Progenitor cell of endocrine pancreas (in vitro differentiated cells): ENCODE data around the gene TRAPPC3. TPM values are rescaled to one million over a fixed set of nuclear protein-coding genes. Genes with fewer than 3 reads are reported as not detected.
"Not testable (repeated sequence)": the region's sequence is repeated elsewhere in the genome, so short reads cannot be mapped to it uniquely, and the experiment has no call there.

Experiments
- DNase-seq: peaks from one replicate; pipeline ENCODE4 v3.0.0; 2021; ENCODE audit warnings: low spot score; ENCODE audit not compliant: unreplicated experiment
- H3K27ac Mint-ChIP-seq: 2 replicates; pipeline ENCODE4 v1.8.0; 2021; ENCODE audit warnings: mild to moderate bottlenecking, moderate library complexity, mixed read lengths
- H3K27me3 Mint-ChIP-seq: 2 replicates; pipeline ENCODE4 v1.8.0; 2021; ENCODE audit warnings: mixed read lengths
- H3K36me3 Mint-ChIP-seq: 2 replicates; pipeline ENCODE4 v1.8.0; 2022; ENCODE audit warnings: mixed read lengths; ENCODE audit not compliant: insufficient read depth
- H3K4me1 Mint-ChIP-seq: 2 replicates; pipeline ENCODE4 v1.8.0; 2021; ENCODE audit warnings: low read depth, mixed read lengths
- H3K4me3 Mint-ChIP-seq: 2 replicates; pipeline ENCODE4 v1.8.0; 2021; ENCODE audit warnings: low read depth, mild to moderate bottlenecking, moderate library complexity, mixed read lengths
- H3K9me3 Mint-ChIP-seq: 2 replicates; pipeline ENCODE4 v1.8.0; 2021; ENCODE audit warnings: low read depth, mixed read lengths
- long read RNA-seq: library from polyadenylated mRNA; unstranded; transcript quantifications from one replicate; pipeline ENCODE4 v2.0.0, GENCODE V29; 2020
- total RNA-seq: library from RNA; stranded (reverse); gene quantifications from 2 replicates; pipeline ENCODE4 v1.2.1, GENCODE V29; 2021
- TF ChIP-seq, protein P1 (sequence below): fragments of 200-600 bp; sonication (generic); IDR thresholded peaks from one replicate; pipeline ENCODE4 v1.5.0; 2021; ENCODE audit warnings: antibody characterized with exemption, mild to moderate bottlenecking; ENCODE audit not compliant: unreplicated experiment

Gene TRAPPC3
- total RNA-seq = 61.0 and 63.6 TPM in 2 replicates
- long read RNA-seq, transcript TRAPPC3-204 (5 exons, 1,265 nt) = major isoform, 37 of 47 reads
- long read RNA-seq, transcript TRAPPC3-202 (5 exons, 1,056 nt) = minor isoform, 5 of 47 reads
- long read RNA-seq, partial matches to known transcripts = 3 of 47 reads
- long read RNA-seq, other reads (novel, unspliced or antisense) = 1 of 47 reads

DNA sequence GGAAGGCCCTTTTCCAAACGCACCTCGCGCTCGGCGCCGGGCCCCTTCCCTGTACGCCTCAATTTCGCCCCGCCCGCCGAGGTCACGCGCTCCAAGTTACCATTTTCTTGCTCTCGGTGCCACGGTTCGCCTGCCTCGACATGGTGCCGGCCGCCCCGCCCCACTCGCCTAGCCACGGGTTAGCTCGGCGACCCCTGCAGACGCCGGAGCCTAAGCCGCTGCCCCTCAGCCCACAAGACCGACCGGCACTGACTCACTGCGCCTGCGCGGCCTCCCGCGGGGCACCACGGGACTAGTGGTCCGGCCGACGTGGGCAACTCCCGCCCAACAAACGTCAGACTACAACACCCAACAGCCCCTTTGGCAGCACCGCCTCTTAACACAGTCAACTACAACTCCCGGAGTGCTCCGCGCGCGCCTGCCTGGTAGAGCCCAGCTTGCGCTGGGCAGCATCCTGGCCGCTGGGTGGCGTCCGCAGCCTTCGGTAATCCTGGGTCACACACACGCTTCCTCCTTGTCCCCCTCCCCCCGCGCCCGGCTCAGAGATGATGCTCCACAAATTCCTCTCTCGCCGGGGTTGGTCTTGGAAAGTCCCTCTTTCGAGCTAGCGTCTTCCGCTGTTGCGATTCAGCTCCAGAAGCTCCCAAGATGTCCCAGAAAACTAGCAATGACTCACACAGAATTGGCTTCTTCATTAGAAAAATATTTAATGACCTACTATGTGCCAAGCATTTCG lies at the start of gene TRAPPC3:
TRAPPC3 (minus strand) TSS at position 250 of the 736 bp plus-strand sequence; CDS start at position 142, 108 bp downstream.
- H3K4me3 Mint-ChIP-seq = peak within 1 kb of the TSS; percentile 94
- no peaks in the 10 kb centered on the region for H3K9me3 Mint-ChIP-seq
- H3K27me3 Mint-ChIP-seq = no peaks in the 10 kb centered on the region
- peaks cover 4% of the 10 kb centered on the region for H3K36me3 Mint-ChIP-seq
- TF ChIP-seq, protein P1, sequence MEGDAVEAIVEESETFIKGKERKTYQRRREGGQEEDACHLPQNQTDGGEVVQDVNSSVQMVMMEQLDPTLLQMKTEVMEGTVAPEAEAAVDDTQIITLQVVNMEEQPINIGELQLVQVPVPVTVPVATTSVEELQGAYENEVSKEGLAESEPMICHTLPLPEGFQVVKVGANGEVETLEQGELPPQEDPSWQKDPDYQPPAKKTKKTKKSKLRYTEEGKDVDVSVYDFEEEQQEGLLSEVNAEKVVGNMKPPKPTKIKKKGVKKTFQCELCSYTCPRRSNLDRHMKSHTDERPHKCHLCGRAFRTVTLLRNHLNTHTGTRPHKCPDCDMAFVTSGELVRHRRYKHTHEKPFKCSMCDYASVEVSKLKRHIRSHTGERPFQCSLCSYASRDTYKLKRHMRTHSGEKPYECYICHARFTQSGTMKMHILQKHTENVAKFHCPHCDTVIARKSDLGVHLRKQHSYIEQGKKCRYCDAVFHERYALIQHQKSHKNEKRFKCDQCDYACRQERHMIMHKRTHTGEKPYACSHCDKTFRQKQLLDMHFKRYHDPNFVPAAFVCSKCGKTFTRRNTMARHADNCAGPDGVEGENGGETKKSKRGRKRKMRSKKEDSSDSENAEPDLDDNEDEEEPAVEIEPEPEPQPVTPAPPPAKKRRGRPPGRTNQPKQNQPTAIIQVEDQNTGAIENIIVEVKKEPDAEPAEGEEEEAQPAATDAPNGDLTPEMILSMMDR = peak; percentile 87
- H3K4me1 Mint-ChIP-seq = peaks cover 21% of the 10 kb centered on the region
- peak; percentile 99 for DNase-seq
- peak within 1 kb of the TSS; percentile 99 for H3K27ac Mint-ChIP-seq

GRCh38 chr1:36198641-36199040 lies 49.4 kb upstream of the TRAPPC3 start:
- TF ChIP-seq, protein P1 = no peak
- Mint-ChIP-seq H3K9me3 (no peaks in the 10 kb centered on the region), H3K27me3 (peaks cover 6% of the 10 kb centered on the region), H3K4me1 (peaks cover 3% of the 10 kb centered on the region), H3K36me3 (peaks cover 1% of the 10 kb centered on the region), H3K4me3 (no peak overlapping the region), H3K27ac (no peak overlapping the region)
- DNase-seq = no peak

DNA sequence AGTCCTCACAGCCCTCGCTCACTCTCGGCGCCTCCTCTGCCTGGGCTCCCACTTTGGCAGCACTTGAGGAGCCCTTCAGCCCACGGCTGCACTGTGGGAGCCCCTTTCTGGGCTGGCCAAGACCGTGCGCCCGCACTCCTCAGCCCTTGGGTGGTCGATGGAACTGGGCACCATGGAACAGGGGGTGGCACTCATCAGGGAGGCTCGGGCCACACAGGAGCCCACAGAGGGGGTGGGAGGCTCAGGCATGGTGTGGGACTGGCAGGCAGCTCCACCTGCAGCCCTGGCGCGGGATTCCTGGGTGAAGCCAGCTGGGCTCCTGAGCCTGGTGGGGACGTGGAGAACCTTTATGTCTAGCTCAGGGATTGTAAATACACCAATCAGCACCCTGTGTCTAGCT lies 47.5 kb upstream of the TRAPPC3 start:
- not testable (repeated sequence) for DNase-seq, H3K27me3 Mint-ChIP-seq, H3K4me1 Mint-ChIP-seq, H3K9me3 Mint-ChIP-seq, H3K36me3 Mint-ChIP-seq, H3K4me3 Mint-ChIP-seq, H3K27ac Mint-ChIP-seq

DNA sequence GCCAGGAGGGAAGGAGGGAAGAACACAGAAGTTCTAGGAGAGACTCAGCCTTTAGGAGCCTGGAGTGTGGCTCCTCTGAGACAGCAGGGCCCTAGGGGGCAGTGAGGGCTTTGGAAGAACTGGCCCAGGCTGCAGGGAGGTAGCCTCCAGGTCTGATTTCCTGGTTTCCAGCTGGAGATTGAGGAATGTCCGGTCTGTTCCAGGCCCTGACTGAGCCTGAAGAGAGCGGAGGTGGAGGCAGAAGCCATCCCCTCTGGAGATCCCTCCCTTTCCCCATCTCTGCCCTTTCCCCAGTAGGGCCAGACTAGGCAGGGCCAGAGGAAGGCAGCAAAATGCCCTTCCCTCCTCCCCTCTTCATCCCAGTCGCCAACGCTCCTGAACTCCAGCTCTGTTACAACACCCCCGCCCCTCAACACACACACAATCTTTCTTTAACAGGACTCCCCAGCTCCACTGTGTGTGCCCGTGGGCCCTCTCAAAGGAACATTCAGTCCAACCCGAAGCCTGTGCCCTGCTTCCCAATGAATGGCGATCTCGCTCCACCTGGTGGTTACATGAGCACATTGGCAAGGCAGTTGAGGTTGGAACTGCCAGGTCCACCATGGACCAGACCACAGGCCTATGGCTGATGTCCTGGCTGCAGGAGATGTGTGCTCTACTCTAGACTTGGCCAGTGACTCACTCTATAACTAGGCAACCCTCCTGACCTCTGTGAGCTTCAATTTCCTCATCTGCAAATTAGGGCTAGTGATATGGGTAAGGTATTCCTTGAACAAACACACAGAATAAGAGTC lies 38.7 kb upstream of the TRAPPC3 start:
- no peaks in the 10 kb centered on the region for H3K9me3 Mint-ChIP-seq
- H3K4me1 Mint-ChIP-seq = peaks cover 2% of the 10 kb centered on the region
- DNase-seq = peak; percentile 55
- no peaks in the 10 kb centered on the region for H3K36me3 Mint-ChIP-seq
- no peaks in the 10 kb centered on the region for H3K27me3 Mint-ChIP-seq
- H3K4me3 Mint-ChIP-seq = no peak overlapping the region
- H3K27ac Mint-ChIP-seq = peak overlapping the region; percentile 67
- TF ChIP-seq, protein P1 = peak; percentile 86

- Mint-ChIP-seq H3K36me3 (peaks cover 14% of the 10 kb centered on the region), H3K4me3 (no peak overlapping the region), H3K27ac (peak overlapping the region; percentile 19), H3K4me1 (peaks cover 2% of the 10 kb centered on the region), H3K9me3 (no peaks in the 10 kb centered on the region), H3K27me3 (no peaks in the 10 kb centered on the region)
- no peak for DNase-seq
- TF ChIP-seq, protein P1 = no peak
Measured at GRCh38 chr1:36183309-36183856, 34.1 kb upstream of the TRAPPC3 start.
